Measurements from ENCODE around the gene CCDC88B. TPM values are rescaled to one million over a fixed set of nuclear protein-coding genes. Genes with fewer than 3 reads are reported as not detected.
A peak's percentile ranks its signal among the peaks of the same experiment; 100 is the strongest.

CCDC88B gene
- total RNA-seq, 1 experiment from 2014 or later = 17.1 TPM

DNA sequence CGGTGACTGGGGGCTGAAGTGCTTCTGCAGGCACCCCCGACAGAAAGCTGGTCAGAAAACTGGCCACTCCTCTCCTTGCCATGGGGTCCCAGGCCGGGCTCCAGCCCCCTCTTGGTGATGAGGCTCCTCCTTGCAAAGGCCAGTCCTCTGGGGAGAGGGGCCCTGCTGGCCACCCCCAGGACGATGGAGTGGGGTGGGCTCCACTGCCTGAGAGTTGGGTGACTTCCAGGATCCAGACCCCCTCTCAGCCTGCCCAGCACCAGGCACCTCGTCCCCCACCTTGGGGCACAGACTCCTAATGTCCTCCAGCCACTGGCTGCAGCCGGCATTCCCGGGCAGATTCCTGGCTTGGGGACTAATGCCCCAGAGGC lies 18.5 kb downstream of the CCDC88B start:
- ChIA-PET POLR2A (interaction anchor here (0.7 kb wide), 1 partner anchor 41 kb away, joined by 3 read pairs; no protein-coding TSS in a partner anchor), CTCF (interaction anchor here (0.6 to 0.9 kb wide), 2 partner anchors 13 to 41 kb away, joined by 3 to 4 read pairs; partner anchors contain the start of genes PRDX5 and TRMT112)
- peak overlapping the region; percentile 85 for H3K27ac ChIP-seq (ENCODE audit: low read length)
- H3K9me3 ChIP-seq (ENCODE audit: control insufficient read depth, insufficient read depth, low read depth, low read length) = no peaks in the 10 kb centered on the region
- TF ChIP-seq CTCF (IDR thresholded peaks at IDR 0.05) (no peak), POLR2AphosphoS5 (IDR thresholded peaks at IDR 0.05; ENCODE audit: low read depth, low read length) (no peak), TCF7L2 (IDR thresholded peaks at IDR 0.05; ENCODE audit: low read depth, low read length) (no peak), SIN3A (IDR thresholded peaks at IDR 0.05; ENCODE audit: borderline replicate concordance, insufficient read depth, low read depth, low read length) (no peak)
- TF ChIP-seq, protein P1, sequence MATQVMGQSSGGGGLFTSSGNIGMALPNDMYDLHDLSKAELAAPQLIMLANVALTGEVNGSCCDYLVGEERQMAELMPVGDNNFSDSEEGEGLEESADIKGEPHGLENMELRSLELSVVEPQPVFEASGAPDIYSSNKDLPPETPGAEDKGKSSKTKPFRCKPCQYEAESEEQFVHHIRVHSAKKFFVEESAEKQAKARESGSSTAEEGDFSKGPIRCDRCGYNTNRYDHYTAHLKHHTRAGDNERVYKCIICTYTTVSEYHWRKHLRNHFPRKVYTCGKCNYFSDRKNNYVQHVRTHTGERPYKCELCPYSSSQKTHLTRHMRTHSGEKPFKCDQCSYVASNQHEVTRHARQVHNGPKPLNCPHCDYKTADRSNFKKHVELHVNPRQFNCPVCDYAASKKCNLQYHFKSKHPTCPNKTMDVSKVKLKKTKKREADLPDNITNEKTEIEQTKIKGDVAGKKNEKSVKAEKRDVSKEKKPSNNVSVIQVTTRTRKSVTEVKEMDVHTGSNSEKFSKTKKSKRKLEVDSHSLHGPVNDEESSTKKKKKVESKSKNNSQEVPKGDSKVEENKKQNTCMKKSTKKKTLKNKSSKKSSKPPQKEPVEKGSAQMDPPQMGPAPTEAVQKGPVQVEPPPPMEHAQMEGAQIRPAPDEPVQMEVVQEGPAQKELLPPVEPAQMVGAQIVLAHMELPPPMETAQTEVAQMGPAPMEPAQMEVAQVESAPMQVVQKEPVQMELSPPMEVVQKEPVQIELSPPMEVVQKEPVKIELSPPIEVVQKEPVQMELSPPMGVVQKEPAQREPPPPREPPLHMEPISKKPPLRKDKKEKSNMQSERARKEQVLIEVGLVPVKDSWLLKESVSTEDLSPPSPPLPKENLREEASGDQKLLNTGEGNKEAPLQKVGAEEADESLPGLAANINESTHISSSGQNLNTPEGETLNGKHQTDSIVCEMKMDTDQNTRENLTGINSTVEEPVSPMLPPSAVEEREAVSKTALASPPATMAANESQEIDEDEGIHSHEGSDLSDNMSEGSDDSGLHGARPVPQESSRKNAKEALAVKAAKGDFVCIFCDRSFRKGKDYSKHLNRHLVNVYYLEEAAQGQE (IDR thresholded peaks at IDR 0.05; ENCODE audit: insufficient read depth in 1 of 2, low read depth in 2 of 2, low read length in 1 of 2) = no peak
- peaks cover 52% of the 10 kb centered on the region for H3K4me1 ChIP-seq (ENCODE audit: control insufficient read depth, insufficient read depth, low read length)
- peaks cover 4% of the 10 kb centered on the region; the same call in 1 of the 2 replicates for H3K36me3 ChIP-seq (ENCODE audit: control insufficient read depth, insufficient read depth, low read length)
- peak overlapping the region; percentile 76 to 86 for H3K4me3 ChIP-seq (ENCODE audit: low read depth in 2 of 2, low read length in 2 of 2)
- ATAC-seq = peak; percentile 24
- BruUV-seq (replicated peaks) = no TSS peak
- intact Hi-C loops (cut with micrococcal nuclease; ENCODE audit: unreplicated experiment) (loop anchor here (5.0 kb wide), 1 partner anchor 294 kb away; no protein-coding TSS in a partner anchor), in situ Hi-C loops (cut with HindIII; ENCODE audit: low pct_unique_long_range_greater_than_20kb, low sequenced_read_pairs) (no loop called here)
- H3K27me3 ChIP-seq (ENCODE audit: control insufficient read depth, insufficient read depth, low read length) = no peaks in the 10 kb centered on the region
- no peak for DNase-seq (ENCODE audit: low read depth, low spot score)

GRCh38 chr11:64358907-64359711 lies 19.1 kb downstream of the CCDC88B start, which contains the start of gene RPS6KA4:
TSS of gene RPS6KA4 (plus strand) at chr11:64359162. CDS start at chr11:64359236, 74 bp downstream.
- TF ChIP-seq CTCF (IDR thresholded peaks at IDR 0.05) (no peak), TCF7L2 (IDR thresholded peaks at IDR 0.05; ENCODE audit: low read depth, low read length) (no peak), POLR2AphosphoS5 (IDR thresholded peaks at IDR 0.05; ENCODE audit: low read depth, low read length) (peak; percentile 72), SIN3A (IDR thresholded peaks at IDR 0.05; ENCODE audit: borderline replicate concordance, insufficient read depth, low read depth, low read length) (peak; percentile 92; the same call in 1 of the 2 replicates)
- no TSS peak for BruUV-seq (replicated peaks)
- H3K4me1 ChIP-seq (ENCODE audit: control insufficient read depth, insufficient read depth, low read length) = peaks cover 48% of the 10 kb centered on the region
- ATAC-seq (peak; percentile 79), DNase-seq (ENCODE audit: low read depth, low spot score) (no peak)
- H3K27ac ChIP-seq (ENCODE audit: low read length) = peak within 1 kb of the TSS; percentile 88
- in situ Hi-C loops (cut with HindIII; ENCODE audit: low pct_unique_long_range_greater_than_20kb, low sequenced_read_pairs) (no loop called here), intact Hi-C loops (cut with micrococcal nuclease; ENCODE audit: unreplicated experiment) (loop anchor here (5.0 kb wide), 1 partner anchor 293 kb away; no protein-coding TSS in a partner anchor)
- peaks cover 4% of the 10 kb centered on the region; the same call in 1 of the 2 replicates for H3K36me3 ChIP-seq (ENCODE audit: control insufficient read depth, insufficient read depth, low read length)
- no peaks in the 10 kb centered on the region for H3K9me3 ChIP-seq (ENCODE audit: control insufficient read depth, insufficient read depth, low read depth, low read length)
- ChIA-PET POLR2A (interaction anchor here (0.5 to 0.6 kb wide), 2 partner anchors 15 to 78 kb away, joined by 3 read pairs; no protein-coding TSS in a partner anchor), CTCF (interaction anchor here (0.6 to 0.9 kb wide), 3 partner anchors 13 to 41 kb away, joined by 3 to 4 read pairs (median 3); partner anchors contain the start of genes PRDX5 and TRMT112)
- H3K27me3 ChIP-seq (ENCODE audit: control insufficient read depth, insufficient read depth, low read length) = no peaks in the 10 kb centered on the region
- peak within 1 kb of the TSS; percentile 76 to 86 for H3K4me3 ChIP-seq (ENCODE audit: low read depth in 2 of 2, low read length in 2 of 2)

Measured in Panc1 (cell line).